Neural crest cell (in vitro differentiated cells): ENCODE measurements around the gene TM7SF3. TPM values are rescaled to one million over a fixed set of nuclear protein-coding genes. Genes with fewer than 3 reads are reported as not detected.

Source experiments
- DNase-seq: peaks from one replicate; pipeline ENCODE4 v3.0.0; 2021; ENCODE audit warnings: low read depth, mixed read lengths, low spot score
- H3K27ac Mint-ChIP-seq: one replicate; pipeline ENCODE4 v1.8.0; 2021; ENCODE audit warnings: mild to moderate bottlenecking, mixed read lengths; ENCODE audit not compliant: unreplicated experiment
- H3K27me3 Mint-ChIP-seq: 2 replicates; pipeline ENCODE4 v1.8.0; 2021; ENCODE audit warnings: low read depth, mild to moderate bottlenecking, mixed read lengths
- H3K36me3 Mint-ChIP-seq: 2 replicates; pipeline ENCODE4 v1.8.0; 2021; ENCODE audit warnings: low read depth, mild to moderate bottlenecking, mixed read lengths
- H3K4me1 Mint-ChIP-seq: 2 replicates; pipeline ENCODE4 v1.8.0; 2021; ENCODE audit warnings: mixed read lengths
- H3K4me3 Mint-ChIP-seq: one replicate; pipeline ENCODE4 v1.8.0; 2021; ENCODE audit warnings: mild to moderate bottlenecking, mixed read lengths
- H3K9me3 Mint-ChIP-seq: 2 replicates; pipeline ENCODE4 v1.8.0; 2021; ENCODE audit warnings: mixed read lengths
- CTCF ChIP-seq: fragments of 200-600 bp; sonication (generic); conservative IDR thresholded peaks from 2 replicates; pipeline ENCODE4 v1.5.0; 2021; ENCODE audit warnings: antibody characterized with exemption, mild to moderate bottlenecking
- total RNA-seq: library from RNA; stranded (reverse); gene quantifications from 2 replicates; pipeline ENCODE4 v1.2.1, GENCODE V29; 2021

The TM7SF3 gene
- total RNA-seq, 1 donor from 2014 or later = 55.7 TPM

GRCh38 chr12:27013611-27014084, 536 bp downstream of the TM7SF3 start:
- Mint-ChIP-seq H3K4me3 (peak overlapping the region; percentile 94), H3K27me3 (no peaks in the 10 kb centered on the region), H3K4me1 (peaks cover 34% of the 10 kb centered on the region), H3K36me3 (no peaks in the 10 kb centered on the region), H3K9me3 (no peaks in the 10 kb centered on the region), H3K27ac (peak overlapping the region; percentile 82)
- peak; percentile 46 for DNase-seq
- no peak for TF ChIP-seq CTCF

- Mint-ChIP-seq H3K27ac (no peak overlapping the region), H3K4me1 (peaks cover 34% of the 10 kb centered on the region), H3K9me3 (no peaks in the 10 kb centered on the region), H3K27me3 (no peaks in the 10 kb centered on the region), H3K36me3 (no peaks in the 10 kb centered on the region), H3K4me3 (peak overlapping the region; percentile 94)
- no peak for TF ChIP-seq CTCF
- no peak for DNase-seq
These were observed 1.3 kb downstream of the TM7SF3 start for GRCh38 chr12:27012982-27013255.

- TF ChIP-seq CTCF = no peak
- H3K27me3 Mint-ChIP-seq = no peaks in the 10 kb centered on the region
- peaks cover 34% of the 10 kb centered on the region for H3K4me1 Mint-ChIP-seq
- H3K36me3 Mint-ChIP-seq = no peaks in the 10 kb centered on the region
- peak overlapping the region; percentile 74 for H3K4me3 Mint-ChIP-seq
- no peak overlapping the region for H3K27ac Mint-ChIP-seq
- no peak for DNase-seq
- H3K9me3 Mint-ChIP-seq = no peaks in the 10 kb centered on the region
These were observed 1.8 kb downstream of the TM7SF3 start for GRCh38 chr12:27012239-27012981.

GRCh38 chr12:27009881-27010301, 4.3 kb downstream of the TM7SF3 start:
- Mint-ChIP-seq H3K36me3 (no peaks in the 10 kb centered on the region), H3K9me3 (no peaks in the 10 kb centered on the region), H3K27me3 (no peaks in the 10 kb centered on the region), H3K27ac (peak overlapping the region; percentile 5), H3K4me1 (peaks cover 37% of the 10 kb centered on the region), H3K4me3 (peak overlapping the region; percentile 36)
- no peak for DNase-seq
- TF ChIP-seq CTCF = no peak

GRCh38 chr12:27008081-27008480, 6.1 kb downstream of the TM7SF3 start:
- Mint-ChIP-seq H3K27ac (no peak overlapping the region), H3K4me3 (no peak overlapping the region), H3K4me1 (peaks cover 29% of the 10 kb centered on the region), H3K27me3 (no peaks in the 10 kb centered on the region), H3K9me3 (no peaks in the 10 kb centered on the region), H3K36me3 (no peaks in the 10 kb centered on the region)
- no peak for TF ChIP-seq CTCF
- no peak for DNase-seq
